Measurements from ENCODE around the gene ID2. TPM values are rescaled to one million over a fixed set of nuclear protein-coding genes. Genes with fewer than 3 reads are reported as not detected.

Gene ID2
- total and polyA plus RNA-seq, 2 donors (not counting 1 experiment from before 2014, with no cell fraction given) = 15.0 to 25.9 TPM

DNA sequence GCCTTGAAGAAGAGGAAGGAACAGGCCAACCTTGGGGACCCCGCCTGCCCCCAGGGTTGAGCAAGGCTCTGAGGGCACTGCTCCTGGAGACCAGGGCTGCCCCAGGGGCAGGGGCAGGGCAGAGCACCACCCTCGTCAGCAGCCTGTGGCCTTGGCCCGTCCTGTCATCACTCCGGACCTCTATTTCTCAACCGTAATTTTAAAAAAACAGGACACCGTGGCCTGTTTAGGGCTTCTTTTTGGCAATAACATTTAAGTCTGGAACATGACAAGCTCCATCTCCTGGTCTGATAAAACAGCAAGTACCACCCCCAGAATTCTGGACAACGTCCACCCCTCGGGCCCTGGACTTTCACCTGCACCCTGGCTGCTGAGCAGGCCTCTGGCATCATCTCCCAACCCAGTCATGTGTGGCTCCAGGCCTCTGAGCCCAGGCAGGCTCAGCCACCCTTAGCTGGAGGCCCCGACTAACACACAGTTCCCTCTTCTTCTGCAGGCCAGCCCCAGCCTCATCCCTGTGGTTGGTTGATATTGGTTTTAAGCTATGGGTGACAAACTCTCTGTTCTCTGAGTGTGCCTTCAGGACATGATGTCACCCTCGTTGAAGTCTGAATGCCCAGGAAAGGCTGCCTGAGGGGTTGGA is 22.6 kb upstream of the ID2 start:
- Mint-ChIP-seq H3K4me3 (no peak overlapping the region), H3K27ac (no peak overlapping the region), H3K9me3 (ENCODE audit: insufficient read depth) (no peaks in the 10 kb centered on the region), H3K4me1 (no peaks in the 10 kb centered on the region), H3K27me3 (peaks cover 71% of the 10 kb centered on the region)
- Histone ChIP-seq H3K4me2 (replicated peaks; ENCODE audit: low read depth, low read length, poor library complexity, severe bottlenecking) (no peak overlapping the region), H3K9me3 (ENCODE audit: control extremely low read depth in 1 of 3, control insufficient read depth in 2 of 3, insufficient read depth in 1 of 3, low read length in 2 of 3) (no peaks in the 10 kb centered on the region), H3K4me1 (ENCODE audit: control insufficient read depth in 2 of 2, insufficient read depth in 2 of 2, low read length in 2 of 2) (no peaks in the 10 kb centered on the region), H3K4me3 (ENCODE audit: control extremely low read depth in 1 of 5, extremely low read depth in 1 of 5, insufficient read depth in 1 of 5, low read depth in 2 of 5, low read length in 4 of 5) (no peak overlapping the region), H4K20me1 (ENCODE audit: control insufficient read depth, insufficient read depth, low read length, poor library complexity, severe bottlenecking) (no peaks in the 10 kb centered on the region), H3K79me2 (ENCODE audit: control insufficient read depth, insufficient read depth, low read length) (no peaks in the 10 kb centered on the region), H3K9ac (ENCODE audit: low read length) (no peak overlapping the region), H2AFZ (ENCODE audit: insufficient read depth, low read depth, low read length, poor library complexity, severe bottlenecking) (no peak overlapping the region), H3K36me3 (replicated peaks in 1 of 2; ENCODE audit: control extremely low read depth in 1 of 2, control insufficient read depth in 1 of 2, extremely low read depth in 1 of 2, insufficient read depth in 2 of 2, low read length in 1 of 2) (no peaks in the 10 kb centered on the region), H3K27ac (ENCODE audit: low read length in 2 of 2) (no peak overlapping the region), H3K27me3 (replicated peaks in 1 of 4; ENCODE audit: control extremely low read depth in 1 of 4, control insufficient read depth in 3 of 4, insufficient read depth in 4 of 4, low read length in 3 of 4) (peaks cover 0 to 29% (median 14%) of the 10 kb centered on the region in 4 experiments)
- DNase-seq (no peak), ATAC-seq (ENCODE audit: low read depth) (no peak)
- WGBS (ENCODE audit: insufficient coverage) = 80% methylated on average over 9 of the region's 10 CpGs
- TF ChIP-seq, protein P1, sequence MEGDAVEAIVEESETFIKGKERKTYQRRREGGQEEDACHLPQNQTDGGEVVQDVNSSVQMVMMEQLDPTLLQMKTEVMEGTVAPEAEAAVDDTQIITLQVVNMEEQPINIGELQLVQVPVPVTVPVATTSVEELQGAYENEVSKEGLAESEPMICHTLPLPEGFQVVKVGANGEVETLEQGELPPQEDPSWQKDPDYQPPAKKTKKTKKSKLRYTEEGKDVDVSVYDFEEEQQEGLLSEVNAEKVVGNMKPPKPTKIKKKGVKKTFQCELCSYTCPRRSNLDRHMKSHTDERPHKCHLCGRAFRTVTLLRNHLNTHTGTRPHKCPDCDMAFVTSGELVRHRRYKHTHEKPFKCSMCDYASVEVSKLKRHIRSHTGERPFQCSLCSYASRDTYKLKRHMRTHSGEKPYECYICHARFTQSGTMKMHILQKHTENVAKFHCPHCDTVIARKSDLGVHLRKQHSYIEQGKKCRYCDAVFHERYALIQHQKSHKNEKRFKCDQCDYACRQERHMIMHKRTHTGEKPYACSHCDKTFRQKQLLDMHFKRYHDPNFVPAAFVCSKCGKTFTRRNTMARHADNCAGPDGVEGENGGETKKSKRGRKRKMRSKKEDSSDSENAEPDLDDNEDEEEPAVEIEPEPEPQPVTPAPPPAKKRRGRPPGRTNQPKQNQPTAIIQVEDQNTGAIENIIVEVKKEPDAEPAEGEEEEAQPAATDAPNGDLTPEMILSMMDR (IDR thresholded peaks at IDR 0.05) = no peak
- no peak for TF ChIP-seq EZH2 (IDR thresholded peaks at IDR 0.05; ENCODE audit: borderline replicate concordance, insufficient read depth, low read depth, low read length, poor library complexity, severe bottlenecking)
- POLR2A ChIA-PET = no interaction called here
- intact Hi-C loops (cut with micrococcal nuclease) = no loop called here
- CTCF ChIA-PET = no interaction called here

DNA sequence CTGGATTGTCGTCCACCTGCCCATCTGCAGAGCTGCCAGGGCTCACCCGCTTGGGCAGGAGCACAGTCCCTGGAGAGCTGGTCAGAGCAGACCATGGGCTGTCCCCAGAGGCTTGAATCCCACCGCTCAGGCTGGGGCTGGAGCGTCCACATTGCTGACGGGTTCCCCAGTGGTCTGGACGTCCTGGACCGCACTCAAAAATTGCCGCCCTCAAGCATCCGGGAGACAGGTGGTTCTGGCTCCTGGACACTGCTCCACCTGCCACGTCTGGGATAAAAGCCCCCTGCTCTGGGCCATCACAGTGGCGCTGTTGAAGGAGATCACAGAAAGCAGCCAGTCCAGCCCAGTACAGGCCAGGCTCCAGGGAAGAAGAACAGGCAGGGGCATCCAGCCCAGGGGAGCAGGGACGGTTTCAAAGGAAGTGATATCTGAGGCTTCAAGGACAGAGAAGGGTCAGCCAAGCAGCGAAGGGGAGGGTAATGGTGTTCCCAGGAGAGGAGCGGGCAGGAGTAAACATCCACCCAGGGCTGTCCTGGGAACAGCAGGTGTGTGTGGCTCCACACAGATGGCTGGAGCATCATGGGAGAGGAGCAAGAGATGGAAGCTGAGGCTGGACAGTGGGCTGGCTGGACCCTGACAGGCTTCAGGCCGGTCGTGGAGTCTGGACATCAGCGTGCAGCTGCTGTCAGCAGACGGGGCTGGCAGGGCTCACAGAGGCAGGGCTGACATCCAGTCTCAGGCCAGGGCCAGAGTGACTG is 21.9 kb upstream of the ID2 start:
- WGBS (ENCODE audit: insufficient coverage) = 91% methylated on average over 18 of the region's 18 CpGs
- DNase-seq (no peak), ATAC-seq (ENCODE audit: low read depth) (no peak)
- TF ChIP-seq EZH2 (IDR thresholded peaks at IDR 0.05; ENCODE audit: borderline replicate concordance, insufficient read depth, low read depth, low read length, poor library complexity, severe bottlenecking) = no peak
- TF ChIP-seq, protein P1 (IDR thresholded peaks at IDR 0.05) = no peak
- H3K79me2 ChIP-seq (ENCODE audit: control insufficient read depth, insufficient read depth, low read length) = no peaks in the 10 kb centered on the region
- no peak overlapping the region for H3K27ac ChIP-seq (ENCODE audit: low read length in 2 of 2)
- Mint-ChIP-seq H3K9me3 (ENCODE audit: insufficient read depth) (no peaks in the 10 kb centered on the region), H3K27me3 (peaks cover 69% of the 10 kb centered on the region), H3K4me3 (no peak overlapping the region), H3K27ac (no peak overlapping the region), H3K4me1 (no peaks in the 10 kb centered on the region)
- H3K27me3 ChIP-seq (replicated peaks in 1 of 4; ENCODE audit: control extremely low read depth in 1 of 4, control insufficient read depth in 3 of 4, insufficient read depth in 4 of 4, low read length in 3 of 4) = peaks cover 0 to 26% (median 13%) of the 10 kb centered on the region in 4 experiments
- POLR2A ChIA-PET = no interaction called here
- no peak overlapping the region for H2AFZ ChIP-seq (ENCODE audit: insufficient read depth, low read depth, low read length, poor library complexity, severe bottlenecking)
- no peaks in the 10 kb centered on the region for H4K20me1 ChIP-seq (ENCODE audit: control insufficient read depth, insufficient read depth, low read length, poor library complexity, severe bottlenecking)
- H3K36me3 ChIP-seq (replicated peaks in 1 of 2; ENCODE audit: control extremely low read depth in 1 of 2, control insufficient read depth in 1 of 2, extremely low read depth in 1 of 2, insufficient read depth in 2 of 2, low read length in 1 of 2) = no peaks in the 10 kb centered on the region
- no peak overlapping the region for H3K9ac ChIP-seq (ENCODE audit: low read length)
- H3K4me3 ChIP-seq (ENCODE audit: control extremely low read depth in 1 of 5, extremely low read depth in 1 of 5, insufficient read depth in 1 of 5, low read depth in 2 of 5, low read length in 4 of 5) = no peak overlapping the region
- H3K9me3 ChIP-seq (ENCODE audit: control extremely low read depth in 1 of 3, control insufficient read depth in 2 of 3, insufficient read depth in 1 of 3, low read length in 2 of 3) = no peaks in the 10 kb centered on the region
- intact Hi-C loops (cut with micrococcal nuclease) = no loop called here
- CTCF ChIA-PET = no interaction called here
- H3K4me2 ChIP-seq (replicated peaks; ENCODE audit: low read depth, low read length, poor library complexity, severe bottlenecking) = no peak overlapping the region
- no peaks in the 10 kb centered on the region for H3K4me1 ChIP-seq (ENCODE audit: control insufficient read depth in 2 of 2, insufficient read depth in 2 of 2, low read length in 2 of 2)

Data from B cell (primary cell).